Panc1 (cell line): ENCODE results near the gene CST1. TPM values are rescaled to one million over a fixed set of nuclear protein-coding genes. Genes with fewer than 3 reads are reported as not detected.
"Not testable (repeated sequence)": the region's sequence is repeated elsewhere in the genome, so short reads cannot be mapped to it uniquely, and the experiment has no call there.

Experiments
- ATAC-seq: fragments of 200-7000 bp; cut with Tn5 transposase; 2 replicates; pipeline ENCODE4 v1.9.1; 2020; ENCODE audit warnings: mild to moderate bottlenecking, moderate library complexity
- BruUV-seq: library from RNA; stranded (reverse); fragments of 400-500 nt; replicated peaks from 2 replicates; lab custom pipeline; 2021; lab: Mats Ljungman, UMichigan
- CTCF ChIA-PET: fragments of 300-600 bp; sonication (Branson Sonifier 250); formaldehyde crosslinking; loops from one replicate; lab custom pipeline; 2022; ENCODE audit warnings: antibody characterized with exemption; lab: Charles Lee
- POLR2A ChIA-PET: fragments of 300-600 bp; sonication (Branson Sonifier 250); formaldehyde crosslinking; loops from one replicate; lab custom pipeline; 2022; ENCODE audit warnings: antibody characterized with exemption; lab: Charles Lee
- DNase-seq: peaks from one replicate; pipeline ENCODE4 v3.0.0-alpha.2; 2010; ENCODE audit warnings: low read depth, low spot score
- H3K27ac ChIP-seq: 2 replicates; pipeline ENCODE4 v1.5.1; 2011; ENCODE audit warnings: mild to moderate bottlenecking, low read length, inconsistent platforms
- H3K27me3 ChIP-seq: fragments of 200-500 bp; sonication (Bioruptor generic); 2 replicates; pipeline ENCODE4 v1.6.0; 2014; ENCODE audit warnings: low read length, inconsistent platforms; ENCODE audit not compliant: control insufficient read depth, insufficient read depth
- H3K36me3 ChIP-seq: fragments of 200-500 bp; sonication (Bioruptor generic); 2 replicates; pipeline ENCODE4 v1.5.1; 2014; ENCODE audit warnings: inconsistent platforms, mild to moderate bottlenecking, low read length, moderate library complexity; ENCODE audit not compliant: control insufficient read depth, insufficient read depth
- H3K4me1 ChIP-seq: 2 replicates; pipeline ENCODE4 v1.5.1; 2011; ENCODE audit warnings: inconsistent platforms, mild to moderate bottlenecking, low read length, moderate library complexity; ENCODE audit not compliant: control insufficient read depth, insufficient read depth
- H3K4me3 ChIP-seq, 2 experiments: 2 replicates each; pipeline ENCODE4 v1.5.1; 2011 to 2012; ENCODE audit warnings: low read depth in 2 of 2, low read length in 2 of 2, mild to moderate bottlenecking in 2 of 2, inconsistent platforms in 1 of 2, moderate library complexity in 1 of 2
- H3K9me3 ChIP-seq: fragments of 200-500 bp; sonication (Bioruptor generic); 2 replicates; pipeline ENCODE4 v1.5.1; 2014; ENCODE audit warnings: low read depth, mild to moderate bottlenecking, inconsistent platforms, low read length, moderate library complexity; ENCODE audit not compliant: control insufficient read depth, insufficient read depth
- CTCF ChIP-seq: fragments of 450-650 bp; IDR thresholded peaks from 2 replicates; pipeline ENCODE4 v1.5.1; 2017; ENCODE audit warnings: mild to moderate bottlenecking
- POLR2AphosphoS5 ChIP-seq: IDR thresholded peaks from 2 replicates; pipeline ENCODE4 v1.6.1; 2012; ENCODE audit warnings: mild to moderate bottlenecking, low read depth, low read length, moderate library complexity
- REST ChIP-seq, 2 experiments: IDR thresholded peaks; 2 replicates each; pipeline ENCODE4 v1.6.1; 2011 to 2012; ENCODE audit warnings: low read depth in 2 of 2, control low read depth in 1 of 2, low read length in 1 of 2, mild to moderate bottlenecking in 1 of 2, moderate library complexity in 1 of 2; ENCODE audit not compliant: insufficient read depth in 1 of 2
- SIN3A ChIP-seq: IDR thresholded peaks from 2 replicates; pipeline ENCODE4 v1.6.1; 2012; ENCODE audit warnings: low read depth, mild to moderate bottlenecking, low read length, moderate library complexity, borderline replicate concordance; ENCODE audit not compliant: insufficient read depth
- TCF7L2 ChIP-seq: IDR thresholded peaks from 2 replicates; pipeline ENCODE4 v1.6.1; 2011; ENCODE audit warnings: mild to moderate bottlenecking, low read depth, low read length, inconsistent platforms
- in situ Hi-C: cut with HindIII; loops from 2 replicates; pipeline ENCODE4 v1.10.0; 2016; ENCODE audit warnings: low sequenced_read_pairs, low pct_unique_long_range_greater_than_20kb
- intact Hi-C: fragments of 100-400 bp; cut with micrococcal nuclease; formaldehyde crosslinking; loops from one replicate; pipeline ENCODE4 v1.10.0; 2022; ENCODE audit not compliant: unreplicated experiment
- total RNA-seq: library from RNA; stranded (reverse); gene quantifications from one replicate; pipeline ENCODE4 v1.2.1, GENCODE V29; 2021; ENCODE audit not compliant: unreplicated experiment

Gene CST1
- total RNA-seq, 1 experiment from 2014 or later: not detected

- Histone ChIP-seq H3K27ac (no peak overlapping the region), H3K27me3 (no peaks in the 10 kb centered on the region), H3K36me3 (no peaks in the 10 kb centered on the region), H3K4me1 (no peaks in the 10 kb centered on the region), H3K9me3 (no peaks in the 10 kb centered on the region), H3K4me3 (no peak overlapping the region)
- intact Hi-C loops (no loop called here), in situ Hi-C loops (no loop called here)
- no peak for TF ChIP-seq REST (IDR thresholded peaks at IDR 0.05; ENCODE audit: insufficient read depth in 1 of 2, low read depth in 2 of 2, low read length in 1 of 2)
- no peak for TF ChIP-seq CTCF
- TF ChIP-seq SIN3A: no peak
- no peak for TF ChIP-seq POLR2AphosphoS5
- no peak for TF ChIP-seq TCF7L2
- DNase-seq: no peak
- no TSS peak for BruUV-seq
- no peak for ATAC-seq
- ChIA-PET POLR2A (no interaction called here), CTCF (no interaction called here)
Measured at GRCh38 chr20:23744817-23745216, 5.9 kb downstream of the CST1 start.

- H3K36me3 ChIP-seq, intact Hi-C loops, DNase-seq, POLR2A ChIA-PET, H3K27me3 ChIP-seq, BruUV-seq, H3K27ac ChIP-seq, in situ Hi-C loops, ATAC-seq, H3K4me1 ChIP-seq, CTCF ChIA-PET, H3K4me3 ChIP-seq, H3K9me3 ChIP-seq: not testable (repeated sequence)
Measured at GRCh38 chr20:23735391-23735790, 15.3 kb downstream of the CST1 start.

DNA sequence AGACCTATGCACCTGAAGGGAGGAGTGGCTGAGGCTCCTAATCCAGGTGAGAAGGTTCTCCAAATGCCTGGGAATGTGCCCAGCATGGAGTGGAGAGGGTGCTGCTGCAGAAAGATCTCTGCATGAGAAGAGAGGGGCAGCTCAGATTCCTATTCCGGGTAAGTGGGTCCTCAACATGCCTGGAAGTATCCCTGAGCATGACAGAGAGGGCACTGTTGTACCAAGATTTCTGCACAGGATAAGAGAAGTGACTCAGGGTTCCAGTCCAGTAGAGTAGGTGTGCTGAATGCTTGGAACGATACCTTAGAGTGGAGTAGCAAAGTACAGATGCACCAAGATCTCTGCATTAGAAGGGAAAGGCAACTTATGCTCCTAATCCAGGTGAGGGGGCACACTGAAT is 15.8 kb downstream of the CST1 start:
- H3K27me3 ChIP-seq, H3K4me3 ChIP-seq, ATAC-seq, BruUV-seq, intact Hi-C loops, H3K9me3 ChIP-seq, H3K36me3 ChIP-seq, H3K27ac ChIP-seq, CTCF ChIA-PET, in situ Hi-C loops, POLR2A ChIA-PET, H3K4me1 ChIP-seq, DNase-seq: not testable (repeated sequence)

GRCh38 chr20:23734440-23734839 is 16.3 kb downstream of the CST1 start:
- BruUV-seq, in situ Hi-C loops, H3K27ac ChIP-seq, intact Hi-C loops, H3K36me3 ChIP-seq, H3K4me1 ChIP-seq, H3K27me3 ChIP-seq, H3K4me3 ChIP-seq, ATAC-seq, H3K9me3 ChIP-seq, DNase-seq, CTCF ChIA-PET, POLR2A ChIA-PET: not testable (repeated sequence)
